HG02840 (cell line): ENCODE results near the gene ATRNL1.

ENCODE experiments used
- ATAC-seq: cut with Tn5 transposase; IDR thresholded peaks from one replicate; pipeline ENCODE4 v1.9.1; 2021; ENCODE audit warnings: mild to moderate bottlenecking, moderate library complexity, moderate number of reproducible peaks; ENCODE audit not compliant: unreplicated experiment, low FRiP score

ATRNL1 gene

GRCh38 chr10:115093286-115093775 lies at the start of gene ATRNL1:
TSS of gene ATRNL1 (plus strand) at chr10:115093365. CDS start at chr10:115093751, 386 bp downstream.
- ATAC-seq = peak; percentile 58

GRCh38 chr10:115043719-115044118 lies 49.4 kb upstream of the ATRNL1 start:
- no peak for ATAC-seq

- ATAC-seq = no peak
Measured at GRCh38 chr10:115044891-115045290, 48.3 kb upstream of the ATRNL1 start.

GRCh38 chr10:115045499-115045898 lies 47.7 kb upstream of the ATRNL1 start:
- ATAC-seq = no peak

- ATAC-seq = no peak
Measured at GRCh38 chr10:115046686-115047236, 46.4 kb upstream of the ATRNL1 start.

- ATAC-seq = no peak
Measured at GRCh38 chr10:115047705-115048104, 45.5 kb upstream of the ATRNL1 start.

- ATAC-seq = no peak
Measured at GRCh38 chr10:115049318-115049717, 43.8 kb upstream of the ATRNL1 start.

GRCh38 chr10:115049960-115050359 lies 43.2 kb upstream of the ATRNL1 start:
- no peak for ATAC-seq

- no peak for ATAC-seq
Measured at GRCh38 chr10:115050375-115051010, 42.7 kb upstream of the ATRNL1 start.

- ATAC-seq = no peak
Measured at GRCh38 chr10:115051216-115051615, 41.9 kb upstream of the ATRNL1 start.

GRCh38 chr10:115052226-115052625 lies 40.9 kb upstream of the ATRNL1 start:
- ATAC-seq = no peak

- ATAC-seq = no peak
Measured at GRCh38 chr10:115052728-115053127, 40.4 kb upstream of the ATRNL1 start.

- ATAC-seq = no peak
Measured at GRCh38 chr10:115056186-115056585, 37.0 kb upstream of the ATRNL1 start.

GRCh38 chr10:115059301-115059898 lies 33.8 kb upstream of the ATRNL1 start:
- ATAC-seq = no peak

- ATAC-seq = no peak
Measured at GRCh38 chr10:115063701-115064658, 29.2 kb upstream of the ATRNL1 start.

- ATAC-seq = no peak
Measured at GRCh38 chr10:115065801-115066200, 27.4 kb upstream of the ATRNL1 start.

GRCh38 chr10:115066528-115066927 lies 26.6 kb upstream of the ATRNL1 start:
- no peak for ATAC-seq

- no peak for ATAC-seq
Measured at GRCh38 chr10:115073796-115074195, 19.4 kb upstream of the ATRNL1 start.

GRCh38 chr10:115082506-115082905 lies 10.7 kb upstream of the ATRNL1 start:
- no peak for ATAC-seq

GRCh38 chr10:115084277-115084850 lies 8.8 kb upstream of the ATRNL1 start:
- no peak for ATAC-seq
